Testis (tissue), 2 donors: Measurements from ENCODE around the gene TGFBR3.

Source experiments
- CTCF ChIP-seq, 3 experiments: fragments of 450-650 bp in 2 of 3; fragments of 200-600 bp in 1 of 3; sonication (generic) in 1 of 3; IDR thresholded peaks; one replicate each; pipeline ENCODE4 v1.5.1; 2016 to 2019; ENCODE audit warnings: antibody characterized with exemption in 3 of 3, mild to moderate bottlenecking in 2 of 3, moderate library complexity in 1 of 3
- POLR2A ChIP-seq: fragments of 450-650 bp; IDR thresholded peaks from one replicate; pipeline ENCODE4 v1.6.1; 2017; ENCODE audit warnings: antibody characterized with exemption, mild to moderate bottlenecking, moderate library complexity

GRCh38 chr1:91777196-91777595 lies 108.8 kb downstream of the TGFBR3 start:
- TF ChIP-seq POLR2A (no peak), CTCF (IDR thresholded peaks at IDR 0.05) (no peak)
